ENCODE measurements around the gene CTBP1.
"Not testable (repeated sequence)": the region's sequence is repeated elsewhere in the genome, so short reads cannot be mapped to it uniquely, and the experiment has no call there.

The CTBP1 gene

GRCh38 chr4:1248245-1249147 lies at the start of gene CTBP1:
Gene CTBP1 (minus strand): TSS chr4:1249130. CDS start chr4:1241331, 7,799 bp downstream.
- no peak for FAIRE-seq

DNA sequence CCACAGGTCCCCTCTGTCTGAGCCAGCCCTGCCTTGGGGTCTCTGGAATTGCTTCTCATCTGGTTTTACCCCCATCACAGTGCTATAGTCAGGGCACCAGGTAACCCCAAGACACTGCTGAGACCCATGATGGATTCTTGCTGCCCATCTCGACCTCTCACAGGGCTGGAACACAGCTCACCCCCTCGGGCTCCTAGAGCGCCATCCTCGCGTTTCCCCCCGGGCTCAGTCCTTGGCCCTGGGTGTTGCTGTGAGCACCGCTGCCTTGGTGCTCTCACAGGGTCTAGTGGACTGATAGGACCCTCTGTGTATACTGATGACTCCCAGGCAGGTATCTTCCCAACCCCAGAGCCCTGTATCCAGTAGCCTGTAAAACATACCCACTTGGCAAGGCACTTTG lies 49.5 kb upstream of the CTBP1 start:
- FAIRE-seq: no peak

GRCh38 chr4:1297456-1298325 lies 48.8 kb upstream of the CTBP1 start:
- no peak for FAIRE-seq

DNA sequence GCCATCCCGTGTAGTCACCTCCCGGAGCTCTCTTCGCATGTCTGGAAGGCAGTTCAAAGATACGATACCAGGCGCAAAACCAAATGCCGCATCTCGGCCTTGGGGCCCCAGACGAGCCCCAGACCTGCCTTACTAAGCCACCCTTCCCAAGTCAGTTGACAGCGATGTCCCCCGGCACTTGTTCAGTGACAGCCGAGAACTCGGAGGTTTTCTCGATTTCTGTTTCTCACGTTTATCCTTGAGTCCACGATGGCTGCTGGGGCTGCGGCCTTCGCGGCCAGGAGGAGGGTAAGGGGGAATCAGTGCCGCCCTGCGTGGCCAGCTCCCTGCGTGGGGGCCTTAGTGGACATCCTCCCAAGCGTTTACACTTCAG lies 48.1 kb upstream of the CTBP1 start:
- no peak for FAIRE-seq

GRCh38 chr4:1296324-1297022 lies 47.5 kb upstream of the CTBP1 start:
- FAIRE-seq: no peak

DNA sequence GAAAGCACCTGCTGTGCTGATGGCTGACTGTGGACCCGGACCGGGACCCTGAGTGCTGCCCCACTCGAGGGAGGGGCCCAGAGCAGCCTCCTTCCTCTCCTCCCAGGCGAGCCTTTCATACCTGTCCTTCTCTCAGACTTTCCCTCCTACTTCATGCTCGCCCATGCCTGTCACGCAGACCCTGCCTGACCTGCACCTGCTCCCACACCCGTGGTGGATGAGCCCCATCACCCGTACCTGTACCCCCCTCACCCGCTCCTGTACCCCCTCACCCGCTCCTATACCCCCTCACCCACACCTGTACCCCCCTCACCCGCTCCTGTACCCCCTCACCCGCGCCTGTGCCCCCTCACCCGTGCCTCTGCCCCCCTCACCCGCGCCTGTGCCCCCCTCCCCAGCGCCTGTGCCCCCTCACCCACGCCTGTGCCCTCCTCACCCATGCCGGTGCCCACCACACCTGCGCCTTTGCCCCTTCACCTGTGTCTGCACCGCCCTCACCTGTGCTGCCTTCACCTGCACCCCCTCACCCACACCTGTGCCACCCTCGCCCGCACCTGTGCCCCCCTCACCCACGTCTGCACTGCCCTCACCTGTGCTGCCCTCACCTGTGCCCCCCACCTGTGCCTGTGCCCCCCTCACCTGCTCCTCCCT lies 46.6 kb upstream of the CTBP1 start:
- FAIRE-seq: no peak

DNA sequence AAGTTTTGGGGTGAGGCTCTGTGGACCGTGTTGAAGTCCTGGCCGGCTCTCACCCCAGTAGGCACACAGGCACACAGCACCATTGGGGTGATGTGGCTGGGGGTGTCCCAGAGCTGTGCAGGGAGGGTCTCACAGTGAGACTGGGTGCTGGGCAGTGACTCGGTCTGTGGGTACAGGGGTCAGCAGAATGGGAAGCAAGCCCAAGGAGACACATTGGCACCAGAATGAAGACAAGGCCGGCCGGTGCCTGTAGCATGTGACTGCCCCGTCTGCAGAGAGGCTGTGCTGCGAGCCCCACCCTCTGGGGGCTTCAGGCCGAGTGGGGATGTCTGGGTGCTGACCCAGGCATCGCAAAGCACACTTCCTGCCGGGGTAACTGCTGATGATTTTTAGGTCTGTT lies 46.0 kb upstream of the CTBP1 start:
- no peak for FAIRE-seq

GRCh38 chr4:1294424-1294823 lies 45.5 kb upstream of the CTBP1 start:
- no peak for FAIRE-seq

DNA sequence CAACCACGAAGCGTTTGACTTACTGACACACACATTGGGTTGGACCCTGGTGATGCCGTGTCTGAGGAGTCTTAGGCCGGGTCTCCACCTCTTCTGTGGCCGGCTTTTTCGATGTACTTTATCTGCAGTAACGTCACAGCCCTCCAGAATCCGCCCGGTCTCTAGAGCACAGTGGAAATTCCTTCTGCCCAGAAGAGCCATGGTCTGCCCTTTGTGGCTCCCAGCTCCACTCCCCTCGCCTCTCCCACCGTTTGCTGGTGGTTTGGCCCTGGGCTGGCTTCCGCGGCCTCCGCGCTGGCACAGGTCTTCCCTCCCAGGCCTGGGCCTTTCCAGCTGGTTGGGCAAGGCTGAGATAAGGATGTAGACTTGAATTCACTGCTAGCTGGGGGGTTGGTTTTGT lies 45.1 kb upstream of the CTBP1 start:
- FAIRE-seq: no peak

DNA sequence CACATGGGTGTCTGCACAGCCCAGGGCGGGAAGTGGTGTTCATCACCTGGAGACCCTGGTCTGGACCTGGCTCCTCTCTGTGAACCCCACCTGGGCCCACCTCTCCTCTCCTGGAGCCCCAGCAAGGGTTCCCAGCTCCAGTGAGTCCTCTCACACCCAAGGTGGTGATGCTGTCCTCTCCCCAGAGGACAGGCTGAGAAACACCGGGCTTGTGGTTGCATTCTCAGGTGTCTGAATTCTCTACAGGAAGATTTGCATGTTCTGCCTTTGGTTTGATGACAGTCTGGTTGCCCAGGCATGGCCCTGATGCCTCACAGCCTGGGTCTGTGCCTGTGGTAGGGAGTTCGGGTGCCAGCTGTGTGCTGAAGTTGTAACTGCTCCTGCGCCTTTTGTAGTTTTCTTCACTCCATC lies 44.6 kb upstream of the CTBP1 start:
- no peak for FAIRE-seq

- FAIRE-seq: not testable (repeated sequence)
Observed at GRCh38 chr4:1292703-1293011, 43.7 kb upstream of the CTBP1 start.

DNA sequence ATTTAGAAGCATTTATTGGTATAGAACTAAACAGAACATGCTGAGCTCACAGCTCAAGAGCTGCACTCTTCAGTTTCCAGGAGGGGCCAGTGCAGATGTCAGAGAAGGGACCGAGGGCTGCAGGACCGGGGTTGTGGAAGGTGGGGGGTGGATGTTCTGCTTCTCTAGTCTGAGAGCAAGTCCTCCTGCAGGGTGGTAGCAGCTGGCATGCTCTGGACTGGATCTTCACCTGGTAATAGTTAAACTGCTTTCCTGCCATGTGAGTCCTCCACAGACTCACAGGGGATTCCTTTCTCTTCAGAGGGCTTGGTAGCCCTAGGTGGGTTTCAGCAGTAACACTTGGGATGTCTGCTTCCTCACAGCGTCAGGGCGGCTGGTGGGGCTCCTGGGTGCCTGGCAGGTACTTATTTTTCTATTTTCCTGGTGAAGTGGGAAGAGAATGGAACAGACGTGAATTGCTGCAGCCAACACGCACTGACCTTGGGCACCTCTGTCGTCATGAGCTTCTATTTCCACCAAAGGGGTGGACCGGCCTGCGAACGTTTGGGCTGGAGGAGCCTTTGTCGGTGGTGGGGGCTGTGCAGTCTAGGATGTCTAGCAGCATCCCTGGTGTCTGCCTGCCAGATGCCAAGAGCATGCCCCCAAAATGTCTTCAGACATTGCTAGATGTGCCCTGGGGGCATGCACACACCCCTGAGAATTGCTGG lies 43.2 kb upstream of the CTBP1 start:
- no peak for FAIRE-seq

DNA sequence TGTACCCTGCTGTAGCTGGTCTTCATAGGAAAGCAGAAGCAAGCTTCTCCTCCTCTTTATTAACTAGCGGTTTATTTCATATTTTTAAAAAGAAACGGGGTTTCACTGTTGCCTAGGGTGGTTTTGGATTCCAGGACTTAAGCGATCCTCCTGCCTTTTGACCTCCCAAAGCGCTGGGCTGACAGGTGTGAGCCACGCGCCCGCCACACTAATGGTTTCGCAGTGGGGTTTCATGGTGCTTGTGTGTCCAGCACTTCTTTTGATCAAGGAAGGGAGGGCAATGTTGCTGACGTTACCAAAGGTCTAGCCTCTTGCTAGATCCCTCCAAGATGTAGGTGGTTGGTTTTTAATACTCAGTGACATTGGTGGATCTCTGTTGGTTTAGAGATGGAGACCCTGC lies 42.2 kb upstream of the CTBP1 start:
- FAIRE-seq: no peak

- no peak for FAIRE-seq
Observed at GRCh38 chr4:1290165-1290977, 41.4 kb upstream of the CTBP1 start.

GRCh38 chr4:1289207-1290164 lies 40.6 kb upstream of the CTBP1 start, which contains the start of gene MAEA:
Gene MAEA (plus strand): TSS chr4:1289891. CDS start chr4:1289914, 23 bp downstream.
- peak; percentile 95 for FAIRE-seq

- FAIRE-seq: no peak
Observed at GRCh38 chr4:1288786-1289185, 39.9 kb upstream of the CTBP1 start.

- FAIRE-seq: no peak
Observed at GRCh38 chr4:1285790-1286553, 37.0 kb upstream of the CTBP1 start.

DNA sequence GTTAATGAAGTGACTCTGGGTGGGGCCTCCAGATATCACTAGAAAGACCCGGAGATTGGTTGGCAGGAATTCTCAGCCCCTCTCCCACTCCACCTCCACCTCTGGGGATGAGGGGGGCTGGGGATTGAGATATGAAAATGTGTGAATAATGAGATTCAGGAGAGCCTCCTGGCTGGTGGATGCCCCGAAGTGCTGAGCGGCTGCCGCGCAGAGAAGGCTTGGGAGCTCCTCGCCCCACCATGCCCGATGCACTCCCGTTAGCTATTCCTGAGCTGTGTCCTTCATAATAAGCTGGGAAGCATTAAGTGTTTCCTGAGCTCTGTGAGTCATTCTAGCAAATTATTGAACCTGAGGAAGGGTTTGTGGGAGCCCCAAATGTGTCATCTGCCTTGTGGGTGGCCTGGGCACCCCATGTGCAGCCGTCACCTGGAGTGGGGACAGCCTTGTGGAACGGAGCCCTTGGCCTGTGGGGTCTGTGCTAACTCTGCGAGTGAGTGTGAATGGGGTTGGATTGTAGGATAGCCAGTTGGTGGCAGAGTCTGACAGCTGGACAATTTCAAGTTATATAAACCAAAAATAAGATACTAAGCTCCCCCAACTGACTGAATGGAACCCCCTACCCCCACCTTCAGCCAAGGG lies 36.3 kb upstream of the CTBP1 start:
- FAIRE-seq: no peak

GRCh38 chr4:1283711-1284110 lies 34.8 kb upstream of the CTBP1 start:
- FAIRE-seq: no peak

Data from endometrium (tissue), 2 donors.